H9 (cell line): ENCODE measurements around the gene KIAA2012. TPM values are rescaled to one million over a fixed set of nuclear protein-coding genes. Genes with fewer than 3 reads are reported as not detected.

Experiments used
- DNase-seq: peaks from one replicate; pipeline ENCODE4 v3.0.0-alpha.2; 2017
- H2AFZ ChIP-seq: one replicate; pipeline ENCODE4 v1.6.1; 2013; ENCODE audit warnings: mild to moderate bottlenecking, low read length, control low read depth, moderate library complexity
- H2AK5ac ChIP-seq: 2 replicates; pipeline ENCODE4 v1.6.1; 2013; ENCODE audit warnings: low read length, control low read depth, mixed read lengths; ENCODE audit not compliant: insufficient read length
- H2BK120ac ChIP-seq: one replicate; pipeline ENCODE4 v1.6.1; 2013; ENCODE audit warnings: low read depth, mild to moderate bottlenecking, low read length, control low read depth, inconsistent platforms; ENCODE audit not compliant: poor library complexity, severe bottlenecking
- H2BK12ac ChIP-seq: 2 replicates; pipeline ENCODE4 v1.6.1; 2013; ENCODE audit warnings: low read length, control low read depth, mixed read lengths, low read depth; ENCODE audit not compliant: insufficient read length
- H2BK15ac ChIP-seq: 2 replicates; pipeline ENCODE4 v1.6.1; 2013; ENCODE audit warnings: low read depth, low read length, control low read depth
- H2BK20ac ChIP-seq: one replicate; pipeline ENCODE4 v1.6.1; 2013; ENCODE audit warnings: low read depth, mild to moderate bottlenecking, low read length, control low read depth, inconsistent platforms; ENCODE audit not compliant: poor library complexity, severe bottlenecking
- H2BK5ac ChIP-seq: 2 replicates; pipeline ENCODE4 v1.6.1; 2013; ENCODE audit warnings: low read length, control low read depth, mixed read lengths; ENCODE audit not compliant: insufficient read length
- H3K14ac ChIP-seq: 2 replicates; pipeline ENCODE4 v1.6.1; 2013; ENCODE audit warnings: low read length, control low read depth; ENCODE audit not compliant: insufficient read depth
- H3K18ac ChIP-seq: 2 replicates; pipeline ENCODE4 v1.6.1; 2013; ENCODE audit warnings: low read depth, mild to moderate bottlenecking, mixed read lengths, low read length, control low read depth; ENCODE audit not compliant: insufficient read length
- H3K23ac ChIP-seq: 2 replicates; pipeline ENCODE4 v1.6.1; 2013; ENCODE audit warnings: low read length, control low read depth, mixed read lengths, low read depth; ENCODE audit not compliant: insufficient read length
- H3K23me2 ChIP-seq: 2 replicates; pipeline ENCODE4 v1.6.1; 2013; ENCODE audit warnings: low read depth, mild to moderate bottlenecking, mixed read lengths, low read length, control low read depth; ENCODE audit not compliant: insufficient read length, poor library complexity, severe bottlenecking
- H3K27ac ChIP-seq: 2 replicates; pipeline ENCODE4 v1.5.1; 2013; ENCODE audit warnings: low read length, control low read depth, mixed read lengths, low read depth; ENCODE audit not compliant: insufficient read length
- H3K27me3 ChIP-seq: 2 replicates; pipeline ENCODE4 v1.6.1; 2013; ENCODE audit warnings: low read length, control low read depth, inconsistent platforms; ENCODE audit not compliant: insufficient read depth
- H3K4ac ChIP-seq: 2 replicates; pipeline ENCODE4 v1.6.1; 2013; ENCODE audit warnings: low read depth, mild to moderate bottlenecking, control low read depth, inconsistent platforms, low read length, moderate library complexity
- H3K4me1 ChIP-seq: 2 replicates; pipeline ENCODE4 v1.6.1; 2013; ENCODE audit warnings: low read length, control low read depth, inconsistent platforms; ENCODE audit not compliant: insufficient read depth
- H3K4me2 ChIP-seq: 2 replicates; pipeline ENCODE4 v1.6.1; 2013; ENCODE audit warnings: low read length, control low read depth, mixed read lengths; ENCODE audit not compliant: insufficient read length, insufficient read depth
- H3K56ac ChIP-seq: 2 replicates; pipeline ENCODE4 v1.6.1; 2013; ENCODE audit warnings: low read depth, mild to moderate bottlenecking, mixed read lengths, low read length, control low read depth; ENCODE audit not compliant: insufficient read length
- H3K79me1 ChIP-seq: 2 replicates; pipeline ENCODE4 v1.6.1; 2013; ENCODE audit warnings: low read depth, mild to moderate bottlenecking, moderate library complexity, low read length, control low read depth, inconsistent platforms; ENCODE audit not compliant: insufficient read depth, poor library complexity, severe bottlenecking
- H3K79me2 ChIP-seq: 2 replicates; pipeline ENCODE4 v1.6.1; 2013; ENCODE audit warnings: low read length, control low read depth, inconsistent platforms; ENCODE audit not compliant: insufficient read depth
- H3K9ac ChIP-seq: 2 replicates; pipeline ENCODE4 v1.6.1; 2013; ENCODE audit warnings: low read length, control low read depth, mixed read lengths; ENCODE audit not compliant: insufficient read length; ENCODE audit errors: extremely low read depth
- H3K9me3 ChIP-seq: one replicate; pipeline ENCODE4 v1.6.1; 2013; ENCODE audit warnings: low read depth, low read length, inconsistent platforms; ENCODE audit not compliant: control insufficient read depth
- H3T11ph ChIP-seq: one replicate; pipeline ENCODE4 v1.6.1; 2013; ENCODE audit warnings: mild to moderate bottlenecking, low read length, control low read depth, inconsistent platforms
- H4K20me1 ChIP-seq: one replicate; pipeline ENCODE4 v1.6.1; 2013; ENCODE audit not compliant: control insufficient read depth, insufficient read length, insufficient read depth
- H4K5ac ChIP-seq: 2 replicates; pipeline ENCODE4 v1.6.1; 2013; ENCODE audit warnings: low read depth, mild to moderate bottlenecking, mixed read lengths, low read length, control low read depth; ENCODE audit not compliant: insufficient read length
- H4K8ac ChIP-seq: replicated peaks from 2 replicates; pipeline ENCODE4 v1.6.1; 2013; ENCODE audit warnings: low read length, control low read depth, mixed read lengths, low read depth; ENCODE audit not compliant: insufficient read length
- H4K91ac ChIP-seq: 2 replicates; pipeline ENCODE4 v1.6.1; 2013; ENCODE audit warnings: low read depth, mild to moderate bottlenecking, moderate library complexity, mixed read lengths, low read length, control low read depth; ENCODE audit not compliant: insufficient read length
- H3K27ac Mint-ChIP-seq, 3 experiments: 2 replicates in 2 of 3; 3 replicates in 1 of 3; pipeline ENCODE4 v1.8.0; 2020 to 2021; ENCODE audit warnings: mixed read lengths in 3 of 3, mild to moderate bottlenecking in 1 of 3, moderate library complexity in 1 of 3
- H3K27me3 Mint-ChIP-seq: 2 replicates; pipeline ENCODE4 v1.8.0; 2021; ENCODE audit warnings: low read depth, mild to moderate bottlenecking, moderate library complexity, mixed read lengths
- H3K36me3 Mint-ChIP-seq, 3 experiments: 2 replicates in 2 of 3; 3 replicates in 1 of 3; pipeline ENCODE4 v1.8.0; 2020 to 2021; ENCODE audit warnings: low read depth in 3 of 3, mixed read lengths in 3 of 3; ENCODE audit not compliant: insufficient read depth in 1 of 3
- H3K4me1 Mint-ChIP-seq, 2 experiments: 2 replicates each; pipeline ENCODE4 v1.8.0; 2020; ENCODE audit warnings: mixed read lengths in 2 of 2
- H3K4me3 Mint-ChIP-seq, 2 experiments: 2 replicates in 1 of 2; 3 replicates in 1 of 2; pipeline ENCODE4 v1.8.0; 2020 to 2021; ENCODE audit warnings: mild to moderate bottlenecking in 2 of 2, mixed read lengths in 2 of 2, moderate library complexity in 1 of 2
- H3K9me3 Mint-ChIP-seq, 2 experiments: 2 replicates in 1 of 2; 3 replicates in 1 of 2; pipeline ENCODE4 v1.8.0; 2020; ENCODE audit warnings: mild to moderate bottlenecking in 2 of 2, mixed read lengths in 2 of 2, moderate library complexity in 1 of 2
- CTCF ChIP-seq: fragments of 200-600 bp; sonication (generic); conservative IDR thresholded peaks from 3 replicates; pipeline ENCODE4 v1.8.0; 2021; ENCODE audit warnings: antibody characterized with exemption, mild to moderate bottlenecking
- WGBS: extraction: QIAGEN DNeasy Blood & Tissue Kit; methylation state at CpG from one replicate; pipeline ENCODE4 v1.1.7; 2013; ENCODE audit warnings: missing lambda C conversion rate, low lambda C conversion rate, mixed read lengths; ENCODE audit not compliant: insufficient read length; ENCODE audit errors: extremely low coverage; 5-methylcytosine and 5-hydroxymethylcytosine counted together
- total RNA-seq: library from RNA; stranded (reverse); gene quantifications from 2 replicates; pipeline ENCODE4 v1.2.1, GENCODE V29; 2021

The KIAA2012 gene
- total RNA-seq, 1 experiment from 2014 or later, result not detected

GRCh38 chr2:202034249-202035088 is 38.6 kb upstream of the KIAA2012 start:
- peak overlapping the region; percentile 93 for H3K9ac ChIP-seq
- no peak overlapping the region for H4K91ac ChIP-seq
- H4K20me1 ChIP-seq, result no peaks in the 10 kb centered on the region
- no peaks in the 10 kb centered on the region for H3K9me3 ChIP-seq
- H3K56ac ChIP-seq, result no peak overlapping the region
- no peak overlapping the region for H3K23ac ChIP-seq
- H3K4me1 Mint-ChIP-seq, result peaks cover 41 to 46% of the 10 kb centered on the region in 2 experiments
- H3K23me2 ChIP-seq, result peaks cover 16% of the 10 kb centered on the region
- H3K9me3 Mint-ChIP-seq, result peaks cover 0 to 4% of the 10 kb centered on the region in 2 experiments; a peak in 2 of 5 replicates
- peaks cover 0 to 13% (median 12%) of the 10 kb centered on the region in 3 experiments; a peak in 5 of 7 replicates for H3K36me3 Mint-ChIP-seq
- DNase-seq, result no peak
- peaks cover 7% of the 10 kb centered on the region for H3K4me1 ChIP-seq
- H3K4ac ChIP-seq, result no peak overlapping the region
- peak overlapping the region in 1 of 2 experiments; percentile 90; a peak in 3 of 5 replicates for H3K4me3 Mint-ChIP-seq
- no peak overlapping the region for H2BK20ac ChIP-seq
- no peak overlapping the region for H4K5ac ChIP-seq
- H2BK120ac ChIP-seq, result no peak overlapping the region
- peak overlapping the region; percentile 83 for H3K4me2 ChIP-seq
- TF ChIP-seq CTCF, result no peak
- H3K27me3 ChIP-seq, result no peaks in the 10 kb centered on the region
- no peaks in the 10 kb centered on the region; the same call in 1 of the 2 replicates for H3K27me3 Mint-ChIP-seq
- H2BK12ac ChIP-seq, result no peak overlapping the region
- H2AFZ ChIP-seq, result no peak overlapping the region
- H2BK15ac ChIP-seq, result no peak overlapping the region
- H3K14ac ChIP-seq, result peak overlapping the region; percentile 65
- H3K79me2 ChIP-seq, result peaks cover 39% of the 10 kb centered on the region; the same call in 1 of the 2 replicates
- H3K27ac ChIP-seq, result no peak overlapping the region
- no peak overlapping the region for H3T11ph ChIP-seq
- no CpG with 5 or more reads among the region's 105 CpGs for WGBS
- H3K27ac Mint-ChIP-seq, result peak overlapping the region; percentile 61 to 91 (median 85); a peak in 6 of 7 replicates
- no peak overlapping the region for H3K18ac ChIP-seq
- H4K8ac ChIP-seq, result no peak overlapping the region
- H3K79me1 ChIP-seq, result no peaks in the 10 kb centered on the region
- H2BK5ac ChIP-seq, result no peak overlapping the region
- H2AK5ac ChIP-seq, result no peak overlapping the region
